Measurements from ENCODE around the gene MICAL2.

The MICAL2 gene

GRCh38 chr11:12091956-12092558 lies 18.3 kb upstream of the MICAL2 start:
- no peak for TF ChIP-seq SIN3A (IDR thresholded peaks at IDR 0.05; ENCODE audit: borderline replicate concordance, insufficient read depth, low read length)
- no peak for TF ChIP-seq REST (IDR thresholded peaks at IDR 0.05; ENCODE audit: insufficient read depth in 1 of 2, low read depth in 2 of 2, low read length in 2 of 2)
- TF ChIP-seq TAF1 (IDR thresholded peaks at IDR 0.05; ENCODE audit: borderline replicate concordance, insufficient read depth, low read length), result no peak
- no peak for TF ChIP-seq POLR2AphosphoS5 (IDR thresholded peaks at IDR 0.05; ENCODE audit: low read depth, low read length)
- no peak for TF ChIP-seq FOXP2 (optimal IDR thresholded peaks at IDR 0.05; ENCODE audit: borderline replicate concordance, extremely low read depth, extremely low read length, insufficient read depth)

DNA sequence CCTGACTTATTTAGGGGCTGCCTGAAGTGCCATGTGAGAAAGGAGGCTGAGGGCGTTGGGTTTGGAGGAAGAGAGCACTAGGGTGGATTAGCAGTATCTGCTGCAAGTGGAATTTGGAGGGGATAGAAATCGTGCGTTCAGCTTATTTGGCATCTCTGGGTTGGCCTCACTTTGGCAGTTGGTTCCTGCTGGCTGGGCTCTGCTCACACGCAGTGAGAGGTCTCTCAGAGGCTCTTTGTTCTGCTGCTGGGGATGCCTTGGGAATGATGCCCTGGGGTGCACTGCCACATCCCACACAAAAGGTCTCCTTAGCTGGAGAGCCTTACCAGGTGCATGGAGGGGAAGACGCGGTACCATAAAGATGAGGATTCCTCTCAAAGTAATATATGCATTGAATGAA lies 17.7 kb upstream of the MICAL2 start:
- TF ChIP-seq POLR2AphosphoS5 (IDR thresholded peaks at IDR 0.05; ENCODE audit: low read depth, low read length) (no peak), FOXP2 (optimal IDR thresholded peaks at IDR 0.05; ENCODE audit: borderline replicate concordance, extremely low read depth, extremely low read length, insufficient read depth) (no peak)

- no peak for TF ChIP-seq REST (IDR thresholded peaks at IDR 0.05; ENCODE audit: insufficient read depth in 1 of 2, low read depth in 2 of 2, low read length in 2 of 2)
- TF ChIP-seq TAF1 (IDR thresholded peaks at IDR 0.05; ENCODE audit: borderline replicate concordance, insufficient read depth, low read length), result no peak
- TF ChIP-seq FOXP2 (optimal IDR thresholded peaks at IDR 0.05; ENCODE audit: borderline replicate concordance, extremely low read depth, extremely low read length, insufficient read depth), result no peak
- no peak for TF ChIP-seq POLR2AphosphoS5 (IDR thresholded peaks at IDR 0.05; ENCODE audit: low read depth, low read length)
- TF ChIP-seq SIN3A (IDR thresholded peaks at IDR 0.05; ENCODE audit: borderline replicate concordance, insufficient read depth, low read length), result no peak
Measured at GRCh38 chr11:12094872-12095800, 15.3 kb upstream of the MICAL2 start.

- TF ChIP-seq SIN3A (IDR thresholded peaks at IDR 0.05; ENCODE audit: borderline replicate concordance, insufficient read depth, low read length), result no peak
- TF ChIP-seq TAF1 (IDR thresholded peaks at IDR 0.05; ENCODE audit: borderline replicate concordance, insufficient read depth, low read length), result no peak
- TF ChIP-seq POLR2AphosphoS5 (IDR thresholded peaks at IDR 0.05; ENCODE audit: low read depth, low read length), result no peak
- TF ChIP-seq FOXP2 (optimal IDR thresholded peaks at IDR 0.05; ENCODE audit: borderline replicate concordance, extremely low read depth, extremely low read length, insufficient read depth), result no peak
- TF ChIP-seq REST (IDR thresholded peaks at IDR 0.05; ENCODE audit: insufficient read depth in 1 of 2, low read depth in 2 of 2, low read length in 2 of 2), result no peak
Measured at GRCh38 chr11:12097219-12097618, 13.2 kb upstream of the MICAL2 start.

GRCh38 chr11:12098601-12099000 lies 11.8 kb upstream of the MICAL2 start:
- no peak for TF ChIP-seq TAF1 (IDR thresholded peaks at IDR 0.05; ENCODE audit: borderline replicate concordance, insufficient read depth, low read length)
- TF ChIP-seq FOXP2 (optimal IDR thresholded peaks at IDR 0.05; ENCODE audit: borderline replicate concordance, extremely low read depth, extremely low read length, insufficient read depth), result no peak
- TF ChIP-seq REST (IDR thresholded peaks at IDR 0.05; ENCODE audit: insufficient read depth in 1 of 2, low read depth in 2 of 2, low read length in 2 of 2), result no peak
- no peak for TF ChIP-seq POLR2AphosphoS5 (IDR thresholded peaks at IDR 0.05; ENCODE audit: low read depth, low read length)
- no peak for TF ChIP-seq SIN3A (IDR thresholded peaks at IDR 0.05; ENCODE audit: borderline replicate concordance, insufficient read depth, low read length)

Data from PFSK-1 (cell line).